ENCODE data around the gene MINDY4. TPM values are rescaled to one million over a fixed set of nuclear protein-coding genes. Genes with fewer than 3 reads are reported as not detected.

Gene MINDY4
- total and polyA plus RNA-seq, 2 of the 4 experiments (the other 2 are of a cell fraction): 1.8 to 3.6 TPM

GRCh38 chr7:30873207-30873606, 102.0 kb downstream of the MINDY4 start:
- Histone ChIP-seq H3K79me1 (ENCODE audit: low read depth in 1 of 2, low read length in 2 of 2) (no peaks in the 10 kb centered on the region), H3K4me1 (ENCODE audit: control insufficient read depth, insufficient read depth, low read length) (peaks cover 1% of the 10 kb centered on the region; the same call in 1 of the 2 replicates), H2AK5ac (ENCODE audit: low read depth, low read length) (no peak overlapping the region), H3K18ac (ENCODE audit: low read depth, low read length) (no peak overlapping the region), H2BK15ac (ENCODE audit: low read depth, low read length) (no peak overlapping the region), H4K8ac (ENCODE audit: low read depth in 2 of 2, low read length in 2 of 2) (no peak overlapping the region), H3K4me2 (ENCODE audit: low read depth, low read length) (no peak overlapping the region), H4K91ac (ENCODE audit: insufficient read depth, low read depth, low read length) (no peak overlapping the region), H2BK120ac (ENCODE audit: low read depth, low read length) (no peak overlapping the region), H3K4ac (ENCODE audit: low read depth, low read length) (no peak overlapping the region), H2AK9ac (replicated peaks; ENCODE audit: low read depth, low read length, poor library complexity) (no peak overlapping the region), H2AFZ (replicated peaks; ENCODE audit: low read length, poor library complexity) (no peak overlapping the region), H2BK5ac (ENCODE audit: low read depth, low read length, poor library complexity, severe bottlenecking) (no peak overlapping the region), H4K5ac (ENCODE audit: low read depth, low read length) (no peak overlapping the region), H2BK20ac (ENCODE audit: low read depth, low read length) (no peak overlapping the region), H3K36me3 (ENCODE audit: control insufficient read depth, insufficient read depth, low read length) (peaks cover 4% of the 10 kb centered on the region), H3K23ac (ENCODE audit: low read depth, low read length) (no peak overlapping the region), H3K27ac (ENCODE audit: insufficient read depth, low read length) (no peak overlapping the region), H3K4me3 (ENCODE audit: insufficient read depth, low read depth, low read length) (no peak overlapping the region), H3K9ac (ENCODE audit: low read depth, low read length) (no peak overlapping the region), H3K9me3 (ENCODE audit: control insufficient read depth, insufficient read depth, low read length) (peaks cover 5% of the 10 kb centered on the region; the same call in 1 of the 2 replicates), H4K20me1 (ENCODE audit: insufficient read depth, low read length) (no peaks in the 10 kb centered on the region), H3K27me3 (ENCODE audit: control insufficient read depth, insufficient read depth, low read length) (no peaks in the 10 kb centered on the region), H3K56ac (ENCODE audit: extremely low read depth, insufficient read depth, low read length) (no peak overlapping the region; the same call in 1 of the 2 replicates), H3K14ac (replicated peaks; ENCODE audit: low read depth, low read length) (no peak overlapping the region), H3K9me1 (ENCODE audit: insufficient read depth, low read length) (no peaks in the 10 kb centered on the region; the same call in 1 of the 2 replicates)
- WGBS, 2 experiments (ENCODE audit: extremely low coverage in 2 of 2, insufficient read length in 1 of 2): no CpG with 5 or more reads among the region's 2 CpGs
- intact Hi-C loops (cut with micrococcal nuclease) (no loop called here), in situ Hi-C loops (cut with MboI; ENCODE audit: low sequenced_read_pairs) (no loop called here), dilution Hi-C loops (cut with HindIII; ENCODE audit: low sequenced_read_pairs, unreplicated experiment) (no loop called here)
- TF ChIP-seq POLR2A (IDR thresholded peaks at IDR 0.05; ENCODE audit: low read depth, low read length) (no peak), MAZ (IDR thresholded peaks at IDR 0.05; ENCODE audit: borderline replicate concordance, low read depth, low read length) (no peak), CHD1 (IDR thresholded peaks at IDR 0.05; ENCODE audit: low read depth, low read length) (no peak), BHLHE40 (IDR thresholded peaks at IDR 0.05; ENCODE audit: low read depth, low read length) (no peak), RFX5 (IDR thresholded peaks at IDR 0.05; ENCODE audit: low read depth, low read length) (no peak), MXI1 (IDR thresholded peaks at IDR 0.05; ENCODE audit: borderline replicate concordance, low read depth, low read length) (no peak), FOS (IDR thresholded peaks at IDR 0.05; ENCODE audit: low read depth, low read length) (no peak), RCOR1 (IDR thresholded peaks at IDR 0.05; ENCODE audit: insufficient replicate concordance, low read length) (no peak), USF2 (IDR thresholded peaks at IDR 0.05; ENCODE audit: low read depth, low read length) (no peak)
- DNase-seq: no peak
- ATAC-seq (ENCODE audit: low read depth): no peak
- ChIA-PET CTCF (no interaction called here), POLR2A (ENCODE audit: unreplicated experiment) (no interaction called here)
- BruUV-seq (replicated peaks): no TSS peak

Data from IMR-90 (cell line).